ENCODE data around the gene FKBP9.
"Not testable (repeated sequence)": the region's sequence is repeated elsewhere in the genome, so short reads cannot be mapped to it uniquely, and the experiment has no call there.

The FKBP9 gene

GRCh38 chr7:32957326-32958045 lies at the start of gene FKBP9:
Gene FKBP9 (plus strand): TSS chr7:32957440. CDS start chr7:32957574, 134 bp downstream.
- peak; percentile 67 for DNase-seq

GRCh38 chr7:32910195-32910594 lies 47.0 kb upstream of the FKBP9 start:
- DNase-seq: no peak

GRCh38 chr7:32914184-32914583 lies 43.1 kb upstream of the FKBP9 start:
- no peak for DNase-seq

GRCh38 chr7:32915041-32915536 lies 42.2 kb upstream of the FKBP9 start:
- DNase-seq: no peak

GRCh38 chr7:32916006-32916405 lies 41.2 kb upstream of the FKBP9 start:
- no peak for DNase-seq

- DNase-seq: not testable (repeated sequence)
Observed at GRCh38 chr7:32916994-32917393, 40.2 kb upstream of the FKBP9 start.

GRCh38 chr7:32921896-32922295 lies 35.3 kb upstream of the FKBP9 start:
- no peak for DNase-seq

GRCh38 chr7:32928785-32929298 lies 28.4 kb upstream of the FKBP9 start:
- no peak for DNase-seq

GRCh38 chr7:32929430-32930143 lies 27.7 kb upstream of the FKBP9 start:
- no peak for DNase-seq

GRCh38 chr7:32930378-32930777 lies 26.9 kb upstream of the FKBP9 start:
- DNase-seq: no peak

- DNase-seq: no peak
Observed at GRCh38 chr7:32935558-32935957, 21.7 kb upstream of the FKBP9 start.

GRCh38 chr7:32936689-32937088 lies 20.6 kb upstream of the FKBP9 start:
- DNase-seq: no peak

GRCh38 chr7:32937344-32938174 lies 19.7 kb upstream of the FKBP9 start:
- DNase-seq: peak; percentile 63

GRCh38 chr7:32941181-32941580 lies 16.1 kb upstream of the FKBP9 start:
- no peak for DNase-seq

GRCh38 chr7:32941681-32942414 lies 15.4 kb upstream of the FKBP9 start:
- DNase-seq: no peak

- peak; percentile 80 for DNase-seq
Observed at GRCh38 chr7:32942415-32943251, 14.6 kb upstream of the FKBP9 start.

GRCh38 chr7:32943252-32944030 lies 13.8 kb upstream of the FKBP9 start:
- DNase-seq: no peak

- DNase-seq: no peak
Observed at GRCh38 chr7:32947420-32947983, 9.7 kb upstream of the FKBP9 start.

GRCh38 chr7:32948202-32948601 lies 9.0 kb upstream of the FKBP9 start:
- DNase-seq: no peak

- DNase-seq: no peak
Observed at GRCh38 chr7:32952876-32953275, 4.4 kb upstream of the FKBP9 start.

All from NCI-H1105 (cell line).